HepG2 (cell line): ENCODE data around the gene FMNL2. TPM values are rescaled to one million over a fixed set of nuclear protein-coding genes. Genes with fewer than 3 reads are reported as not detected.
"Not testable (repeated sequence)": the region's sequence is repeated elsewhere in the genome, so short reads cannot be mapped to it uniquely, and the experiment has no call there.

Experiments
- ATAC-seq: fragments of 200-7000 bp; cut with Tn5 transposase; 3 replicates; pipeline ENCODE4 v1.9.1; 2020; ENCODE audit warnings: mild to moderate bottlenecking, moderate library complexity
- BruUV-seq: library from RNA; stranded (reverse); fragments of 400-500 nt; replicated peaks from 2 replicates; lab custom pipeline; 2021; lab: Mats Ljungman, UMichigan
- CTCF ChIA-PET: fragments of 300-600 bp; formaldehyde crosslinking; extraction: SDS; loops from one replicate; lab custom pipeline; 2021; ENCODE audit warnings: low total read pairs, inconsistent platforms, low intra/inter-chr PET ratio; lab: Yijun Ruan, JAX
- POLR2A ChIA-PET: fragments of 350-600 bp; sonication (Branson Sonifier 250); formaldehyde crosslinking; loops from one replicate; lab custom pipeline; 2020; ENCODE audit warnings: antibody characterized with exemption, inconsistent platforms; lab: Yijun Ruan, JAX
- DNase-seq: peaks from one replicate; pipeline ENCODE4 v3.0.0-alpha.2; 2015; ENCODE audit warnings: low spot score
- FAIRE-seq: peaks from 3 replicates; lab custom pipeline; 2011; peaks lifted over from hg19 to GRCh38; lab: Jason Lieb, UNC
- H2AFZ ChIP-seq: one replicate; pipeline ENCODE4 v1.6.1; 2011; ENCODE audit warnings: low read length, inconsistent platforms
- H3K27ac ChIP-seq: fragments of 300-600 bp; 3 replicates; pipeline ENCODE4 v1.8.0; 2011; ENCODE audit warnings: mixed run types, mild to moderate bottlenecking, mixed read lengths, low read length, inconsistent platforms; ENCODE audit not compliant: insufficient read depth; ENCODE audit errors: extremely low read length
- H3K27me3 ChIP-seq, 2 experiments: fragments of 200-600 bp in 1 of 2; 2 replicates in 1 of 2; 3 replicates in 1 of 2; pipeline versions ENCODE4 v1.6.0 to v1.8.0; 2011; ENCODE audit warnings: low read length in 2 of 2, mild to moderate bottlenecking in 2 of 2, moderate library complexity in 2 of 2, inconsistent platforms in 1 of 2; ENCODE audit not compliant: insufficient read depth in 2 of 2, control insufficient read depth in 1 of 2
- H3K36me3 ChIP-seq, 2 experiments: fragments of 200-600 bp in 1 of 2; replicated peaks in 1 of 2; 2 replicates in 1 of 2; 3 replicates in 1 of 2; pipeline versions ENCODE4 v1.5.1 to v1.8.0; 2011; ENCODE audit warnings: low read length in 2 of 2, inconsistent platforms in 1 of 2; ENCODE audit not compliant: insufficient read depth in 2 of 2, control insufficient read depth in 1 of 2
- H3K4me1 ChIP-seq: 2 replicates; pipeline ENCODE4 v1.5.1; 2012; ENCODE audit warnings: low read length, inconsistent platforms; ENCODE audit not compliant: insufficient read depth
- H3K4me2 ChIP-seq: 2 replicates; pipeline ENCODE4 v1.6.0; 2011; ENCODE audit warnings: low read depth, low read length, inconsistent platforms
- H3K4me3 ChIP-seq, 3 experiments: fragments of 200-600 bp in 1 of 3; sonication (generic), shearing (Covaris generic) in 1 of 3; replicated peaks in 1 of 3; 2 replicates each; pipeline ENCODE4 v1.5.1; 2011 to 2016; ENCODE audit warnings: low read length in 3 of 3, inconsistent platforms in 2 of 3, low read depth in 2 of 3, mild to moderate bottlenecking in 2 of 3, control low read depth in 1 of 3, mixed read lengths in 1 of 3; ENCODE audit not compliant: insufficient read depth in 1 of 3
- H3K79me2 ChIP-seq: one replicate; pipeline ENCODE4 v1.6.1; 2011; ENCODE audit warnings: low read length, inconsistent platforms; ENCODE audit not compliant: insufficient read depth
- H3K9ac ChIP-seq: 2 replicates; pipeline ENCODE4 v1.6.0; 2011; ENCODE audit warnings: mild to moderate bottlenecking, low read depth, low read length, inconsistent platforms; ENCODE audit not compliant: insufficient read depth
- H3K9me3 ChIP-seq: 2 replicates; pipeline ENCODE4 v1.5.1; 2012; ENCODE audit warnings: mild to moderate bottlenecking, low read length
- H4K20me1 ChIP-seq: 2 replicates; pipeline ENCODE4 v1.6.0; 2011; ENCODE audit warnings: inconsistent platforms, mild to moderate bottlenecking, low read length, moderate library complexity; ENCODE audit not compliant: insufficient read depth
- ATF2 ChIP-seq: sonication (generic); formaldehyde crosslinking; IDR thresholded peaks from 2 replicates; pipeline ENCODE4 v1.4.0; 2020; ENCODE audit warnings: missing genetic modification reagents
- DDIT3 ChIP-seq: sonication (generic); formaldehyde crosslinking; IDR thresholded peaks from 2 replicates; pipeline ENCODE4 v1.4.0; 2020; ENCODE audit warnings: mild to moderate bottlenecking, missing genetic modification reagents
- HNF1B ChIP-seq: sonication (generic); formaldehyde crosslinking; IDR thresholded peaks from 2 replicates; pipeline ENCODE4 v1.5.1; 2020; ENCODE audit warnings: mild to moderate bottlenecking, moderate library complexity, missing genetic modification reagents
- HNRNPH1 ChIP-seq: fragments of 200-400 bp; formaldehyde crosslinking; optimal IDR thresholded peaks from 2 replicates; pipeline ENCODE3; 2017; ENCODE audit warnings: mild to moderate bottlenecking, low read depth, low read length
- LRRFIP1 ChIP-seq: sonication (generic); formaldehyde crosslinking; conservative IDR thresholded peaks from 2 replicates; pipeline ENCODE4 v1.4.0; 2020; ENCODE audit warnings: missing genetic modification reagents
- MED13 ChIP-seq: sonication (generic); formaldehyde crosslinking; IDR thresholded peaks from 2 replicates; pipeline ENCODE4 v1.5.0; 2020; ENCODE audit warnings: missing genetic modification reagents
- NFKB2 ChIP-seq: sonication (generic); formaldehyde crosslinking; IDR thresholded peaks from 2 replicates; pipeline ENCODE4 v1.4.0; 2020; ENCODE audit warnings: missing genetic modification reagents, borderline replicate concordance
- NR2F2 ChIP-seq: IDR thresholded peaks from 2 replicates; pipeline ENCODE4 v1.6.1; 2012; ENCODE audit warnings: low read depth, inconsistent platforms, borderline replicate concordance
- RFX5 ChIP-seq: IDR thresholded peaks from 2 replicates; pipeline ENCODE4 v1.6.1; 2011; ENCODE audit warnings: low read depth, low read length, improper control_type of control experiment
- ZFP62 ChIP-seq: sonication (generic); formaldehyde crosslinking; IDR thresholded peaks from 2 replicates; pipeline ENCODE4 v1.4.0; 2020; ENCODE audit warnings: missing genetic modification reagents
- ZNF616 ChIP-seq: sonication (generic); formaldehyde crosslinking; IDR thresholded peaks from 2 replicates; pipeline ENCODE4 v1.5.0; 2020; ENCODE audit warnings: low read depth, mild to moderate bottlenecking, missing genetic modification reagents
- ZNF746 ChIP-seq: sonication (generic); formaldehyde crosslinking; IDR thresholded peaks from 2 replicates; pipeline ENCODE4 v1.8.0; 2022; ENCODE audit warnings: mild to moderate bottlenecking, missing genetic modification reagents
- WGBS: methylation state at CpG from one replicate; pipeline ENCODE4 v1.1.6; 2017; ENCODE audit warnings: low lambda C conversion rate; 5-methylcytosine and 5-hydroxymethylcytosine counted together
- in situ Hi-C: cut with HindIII; loops from 2 replicates; pipeline ENCODE4 v1.10.0; 2017; ENCODE audit warnings: low pct_unique_long_range_greater_than_20kb; ENCODE audit not compliant: extremely low pct_ligation_motif_present
- intact Hi-C: fragments of 100-400 bp; cut with micrococcal nuclease; formaldehyde crosslinking; loops from one replicate; pipeline ENCODE4 v1.10.0; 2022; ENCODE audit not compliant: unreplicated experiment
- polyA plus RNA-seq, 8 experiments: library from polyadenylated mRNA; depleted of rRNA in 3 of 8; stranded (reverse) in 7 of 8; unstranded in 1 of 8; fragments of >200 nt; fragmentation: Illumina TruSeq in 4 of 8; extraction: Trizol in 4 of 8; gene quantifications; 2 replicates each; pipeline versions ENCODE4 v1.2.1 to v1.2.3, GENCODE V29; 2011 to 2016; ENCODE audit warnings: low read depth in 4 of 8, missing spikeins in 1 of 8, mixed read lengths in 1 of 8; ENCODE audit not compliant: insufficient read depth in 1 of 8
- total RNA-seq, 5 experiments: library from RNA; depleted of rRNA; stranded (reverse); fragments of >200 nt; fragmentation: Illumina TruSeq; extraction: Trizol; gene quantifications; 2 replicates each; pipeline ENCODE4 v1.2.3, GENCODE V29; 2016; ENCODE audit warnings: low read depth in 1 of 5

FMNL2 gene
- total and polyA plus RNA-seq, 2 of the 13 experiments (the other 11 are each of a cell fraction or from before 2014, with no cell fraction given): 66.5 to 67.7 TPM

GRCh38 chr2:152322222-152322621 lies 12.8 kb upstream of the FMNL2 start (continued):
- no peak for TF ChIP-seq HNF1B (CRISPR knock-in tag)

GRCh38 chr2:152325126-152325525 lies 9.8 kb upstream of the FMNL2 start:
- POLR2A ChIA-PET, H3K4me1 ChIP-seq: not testable (repeated sequence)

GRCh38 chr2:152326710-152327109 lies 8.3 kb upstream of the FMNL2 start:
- 97% methylated on average over 3 of the region's 3 CpGs for WGBS
- intact Hi-C loops: no loop called here
- H3K4me2 ChIP-seq: no peak overlapping the region
- H3K27me3 ChIP-seq: peaks cover 0 to 8% of the 10 kb centered on the region in 2 experiments; a peak in 1 of 5 replicates
- in situ Hi-C loops: no loop called here
- FAIRE-seq: no peak
- no peaks in the 10 kb centered on the region for H3K36me3 ChIP-seq
- no peaks in the 10 kb centered on the region for H3K79me2 ChIP-seq
- H4K20me1 ChIP-seq: no peaks in the 10 kb centered on the region
- BruUV-seq: no TSS peak
- no peak overlapping the region for H3K27ac ChIP-seq
- ChIA-PET POLR2A (no interaction called here), CTCF (no interaction called here)
- no peak overlapping the region for H2AFZ ChIP-seq
- ATAC-seq: no peak
- H3K9me3 ChIP-seq: no peaks in the 10 kb centered on the region
- H3K4me3 ChIP-seq: no peak overlapping the region
- no peak overlapping the region for H3K9ac ChIP-seq
- H3K4me1 ChIP-seq: no peaks in the 10 kb centered on the region
- DNase-seq: no peak
- no peak for TF ChIP-seq MED13 (CRISPR knock-in tag)
- no peak for TF ChIP-seq ZNF746
- no peak for TF ChIP-seq ZFP62 (CRISPR knock-in tag)
- TF ChIP-seq RFX5: no peak
- TF ChIP-seq HNRNPH1: no peak
- no peak for TF ChIP-seq DDIT3
- TF ChIP-seq ATF2: no peak
- no peak for TF ChIP-seq NR2F2
- no peak for TF ChIP-seq ZNF616 (CRISPR knock-in tag)
- TF ChIP-seq NFKB2 (CRISPR knock-in tag): no peak
- no peak for TF ChIP-seq LRRFIP1 (CRISPR knock-in tag)

More at GRCh38 chr2:152325126-152325525, 9.8 kb upstream of the FMNL2 start:
- H3K27me3 ChIP-seq, H4K20me1 ChIP-seq, H3K9me3 ChIP-seq, H3K36me3 ChIP-seq, H2AFZ ChIP-seq, H3K79me2 ChIP-seq, FAIRE-seq, DNase-seq, H3K9ac ChIP-seq, intact Hi-C loops, CTCF ChIA-PET, H3K4me3 ChIP-seq, H3K27ac ChIP-seq, H3K4me2 ChIP-seq, in situ Hi-C loops, ATAC-seq, BruUV-seq: not testable (repeated sequence)
- 58% methylated on average over 5 of the region's 5 CpGs for WGBS
